Right kidney (tissue), 1 donor: ENCODE data around the gene JCAD.
"Not testable (repeated sequence)": the region's sequence is repeated elsewhere in the genome, so short reads cannot be mapped to it uniquely, and the experiment has no call there.

Experiments
- DNase-seq: peaks from one replicate; pipeline ENCODE4 v3.0.0-alpha.2; 2016

Gene JCAD

DNA sequence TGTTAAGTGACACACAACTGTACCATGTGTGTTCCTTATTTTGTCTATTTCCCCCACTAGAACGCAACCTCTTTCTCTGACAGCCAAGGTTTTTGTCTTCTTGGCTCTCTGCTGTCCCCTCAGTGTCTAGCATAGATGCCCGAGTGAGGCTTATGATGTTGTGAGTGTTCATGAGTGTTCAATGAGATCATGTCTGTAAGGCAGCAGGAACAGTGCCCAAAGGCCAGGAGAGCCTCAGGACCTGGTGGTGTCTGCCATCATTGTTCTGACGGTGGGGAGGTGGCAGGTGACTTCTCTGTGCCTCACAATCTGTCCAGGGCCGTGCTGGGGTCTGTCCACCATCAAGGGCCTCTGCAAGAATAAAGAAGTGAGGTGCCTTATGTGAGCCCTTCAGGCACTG is 66.5 kb downstream of the JCAD start:
- DNase-seq, result no peak

DNA sequence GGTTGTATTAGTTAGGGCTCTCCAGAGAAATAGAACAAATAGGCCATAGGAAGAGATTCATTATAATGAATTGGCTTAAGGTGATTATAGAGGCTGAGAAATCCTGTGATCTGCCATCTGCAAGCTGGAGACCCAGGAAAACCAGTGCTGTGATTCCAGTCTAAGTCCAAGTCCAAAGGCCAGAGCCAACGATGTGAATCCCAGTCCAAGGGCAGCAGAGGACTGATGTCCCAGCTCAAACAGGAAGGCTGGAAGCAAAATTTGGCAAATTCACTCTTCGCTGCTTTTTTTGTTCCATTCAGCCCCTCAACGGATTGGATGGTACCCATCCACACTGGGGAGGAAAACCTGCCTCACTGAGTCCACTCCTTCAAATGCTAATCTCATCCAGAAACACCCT is 68.0 kb downstream of the JCAD start:
- DNase-seq, result no peak

DNA sequence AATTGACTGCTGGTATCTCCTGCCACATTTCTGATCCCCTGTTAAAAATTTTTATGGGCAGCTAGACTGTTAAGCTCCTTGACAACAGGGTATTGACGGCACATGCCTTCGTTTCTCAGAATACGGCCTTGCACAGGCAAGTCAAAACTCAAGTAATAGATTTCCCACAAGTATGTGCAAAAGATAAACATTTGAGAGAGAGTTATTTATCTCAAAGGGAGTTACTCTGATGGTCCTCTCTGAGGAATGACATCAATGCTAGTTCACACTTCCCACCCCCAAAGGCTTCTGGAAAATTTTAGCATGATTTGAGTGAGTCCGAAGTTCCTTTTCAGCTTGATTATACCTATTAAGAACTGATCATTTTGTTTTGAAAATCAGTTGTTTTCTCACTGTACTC is 71.9 kb downstream of the JCAD start:
- DNase-seq, result no peak

DNA sequence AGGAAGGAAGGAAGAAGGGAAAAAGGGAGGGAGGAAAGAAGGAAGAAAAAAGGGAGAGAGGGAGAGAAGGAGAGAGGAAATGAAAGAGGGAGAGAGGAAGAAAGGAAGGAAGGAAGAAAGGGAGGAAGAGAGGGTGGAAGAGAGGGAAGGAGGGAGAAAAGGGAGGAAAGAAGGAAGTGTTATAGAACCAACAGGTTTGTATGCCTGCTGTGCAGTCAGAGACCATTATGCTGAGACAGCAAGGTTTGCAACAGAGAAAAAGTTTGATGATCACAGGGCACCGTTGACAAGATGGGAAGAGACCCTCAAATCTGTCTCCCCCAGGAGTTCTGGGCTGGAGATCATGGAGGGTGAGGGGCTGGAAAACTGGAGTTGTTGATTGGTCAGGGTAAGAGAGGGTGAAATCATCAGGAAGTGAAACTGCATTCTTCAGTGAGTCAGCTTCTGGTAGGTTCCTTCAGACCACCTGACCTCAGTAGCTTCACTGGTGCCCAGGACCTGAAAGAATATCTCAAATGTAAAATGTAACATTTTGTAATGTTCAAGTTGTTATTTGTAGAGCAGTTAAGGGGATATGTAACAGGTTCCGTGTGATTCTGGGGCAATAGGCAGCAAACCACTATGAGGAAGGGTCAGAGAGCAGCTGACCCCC is 76.3 kb downstream of the JCAD start:
- DNase-seq, result no peak

DNA sequence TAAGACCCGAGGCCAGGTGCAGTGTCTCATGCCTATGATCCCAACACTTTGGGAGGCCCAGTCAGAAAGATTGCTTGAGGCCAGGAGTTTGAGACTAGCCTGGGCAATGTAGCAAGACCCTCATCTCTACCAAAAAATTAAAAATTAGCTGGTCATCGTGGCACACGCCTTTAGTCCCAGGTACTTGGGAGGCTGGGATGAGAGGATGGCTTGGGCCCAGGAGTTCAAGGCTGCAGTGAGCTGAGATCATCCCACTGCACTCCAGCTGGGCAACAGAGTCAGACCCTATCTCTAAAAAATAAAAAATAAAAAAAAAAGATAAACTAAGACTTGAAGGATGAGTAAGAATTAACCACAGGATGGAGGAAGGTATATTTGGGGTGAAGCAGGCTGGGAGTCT is 77.9 kb downstream of the JCAD start:
- no peak for DNase-seq

DNA sequence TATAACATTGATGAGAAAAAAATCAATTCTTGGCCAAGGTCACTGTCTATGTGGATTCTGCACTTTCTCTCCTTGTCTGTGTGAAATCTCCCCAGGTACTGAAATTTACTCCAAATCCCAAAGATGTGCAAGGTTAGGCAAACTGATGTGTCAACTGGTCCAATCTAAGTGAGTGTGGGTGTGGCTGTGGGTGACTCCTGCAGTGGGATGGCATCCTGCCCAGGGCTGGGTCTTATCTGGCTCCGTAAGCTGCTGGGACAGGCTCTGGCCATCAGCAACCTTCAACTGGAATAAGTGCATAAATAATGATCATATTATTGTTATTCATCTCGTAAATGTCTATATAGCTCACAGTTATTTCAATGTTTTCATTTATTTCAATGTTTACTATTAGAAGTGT is 79.3 kb downstream of the JCAD start:
- no peak for DNase-seq

- not testable (repeated sequence) for DNase-seq
Measured at GRCh38 chr10:29979421-29979779, 80.0 kb downstream of the JCAD start.

DNA sequence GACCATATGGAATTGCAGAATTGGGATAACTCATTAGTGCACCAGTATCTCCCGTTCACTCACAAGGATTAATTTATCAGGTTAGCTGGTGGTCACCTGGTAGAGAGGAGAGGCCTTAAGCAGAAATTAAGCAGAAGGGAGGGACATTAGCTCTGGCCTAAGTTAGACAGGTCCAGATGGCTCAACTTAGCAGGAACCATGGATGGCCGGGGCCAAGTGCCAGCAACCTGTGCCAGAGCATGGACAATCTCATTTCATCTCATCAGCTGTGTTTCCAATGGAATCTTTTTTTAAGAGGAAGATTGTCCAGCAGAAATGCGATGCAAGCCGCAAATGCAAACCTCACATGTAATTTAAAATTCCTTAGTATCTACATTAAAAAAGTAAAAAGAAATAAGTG is 82.2 kb downstream of the JCAD start:
- DNase-seq, result no peak

DNA sequence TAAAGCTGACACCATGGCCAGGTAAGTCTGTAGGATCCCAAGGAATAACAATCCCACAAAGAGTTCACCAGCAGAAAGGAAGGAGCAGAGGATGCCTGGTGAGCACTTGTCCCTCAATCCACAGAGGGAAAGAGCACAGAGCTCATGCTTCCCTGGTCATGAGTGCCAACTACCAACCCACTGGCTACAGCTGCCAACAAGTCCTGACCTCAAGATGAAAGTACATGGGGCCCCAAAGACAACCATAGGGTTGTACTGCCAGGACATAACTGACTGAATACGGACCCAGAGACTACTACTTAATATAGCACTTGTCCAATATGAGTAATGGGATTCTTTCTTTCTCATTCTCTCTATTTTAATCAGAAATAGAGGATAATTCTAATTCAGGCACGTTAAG is 83.3 kb downstream of the JCAD start:
- no peak for DNase-seq

DNA sequence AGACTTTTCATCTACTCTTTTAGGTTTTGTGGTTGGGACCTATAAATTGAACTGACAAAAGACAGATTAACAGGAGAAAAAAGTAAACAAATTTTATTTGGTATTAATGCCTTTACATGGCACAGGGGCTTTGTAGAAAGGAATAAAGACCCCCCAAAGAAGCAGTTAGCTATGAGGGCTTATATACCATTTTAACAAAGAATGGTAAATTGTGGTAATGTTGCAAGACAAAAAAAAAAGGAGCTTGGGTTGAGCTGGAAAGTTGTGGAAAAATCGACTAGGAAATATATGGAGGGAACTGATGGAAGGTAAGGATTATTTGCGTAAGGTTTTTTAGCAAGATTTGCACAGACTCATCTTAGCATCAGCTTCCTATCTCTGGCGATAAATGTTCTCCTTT is 84.6 kb downstream of the JCAD start:
- DNase-seq, result no peak

GRCh38 chr10:29973921-29974320 is 85.5 kb downstream of the JCAD start:
- DNase-seq, result no peak

- no peak for DNase-seq
Measured at GRCh38 chr10:29970576-29970975, 88.8 kb downstream of the JCAD start.

DNA sequence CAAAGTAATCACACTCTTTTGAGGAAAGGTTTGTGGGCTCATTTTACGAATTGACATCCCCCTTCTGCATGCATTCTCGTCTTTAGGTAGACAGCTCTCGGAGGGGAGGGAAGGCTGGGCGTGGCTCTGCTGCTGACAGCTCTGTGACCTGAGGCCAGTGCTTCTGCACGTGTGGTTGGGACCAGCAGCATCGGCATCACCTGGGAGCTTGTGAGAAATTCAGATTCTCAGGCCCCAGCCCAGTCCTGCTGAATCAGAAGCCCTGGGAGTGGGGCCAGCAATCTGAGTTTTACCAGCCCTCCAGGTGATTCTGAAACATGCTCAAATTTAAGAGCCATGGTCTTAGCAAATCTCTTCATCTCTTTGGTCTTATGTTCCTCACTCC is 89.4 kb downstream of the JCAD start:
- no peak for DNase-seq

GRCh38 chr10:29969255-29970011 is 90.0 kb downstream of the JCAD start:
- no peak for DNase-seq

DNA sequence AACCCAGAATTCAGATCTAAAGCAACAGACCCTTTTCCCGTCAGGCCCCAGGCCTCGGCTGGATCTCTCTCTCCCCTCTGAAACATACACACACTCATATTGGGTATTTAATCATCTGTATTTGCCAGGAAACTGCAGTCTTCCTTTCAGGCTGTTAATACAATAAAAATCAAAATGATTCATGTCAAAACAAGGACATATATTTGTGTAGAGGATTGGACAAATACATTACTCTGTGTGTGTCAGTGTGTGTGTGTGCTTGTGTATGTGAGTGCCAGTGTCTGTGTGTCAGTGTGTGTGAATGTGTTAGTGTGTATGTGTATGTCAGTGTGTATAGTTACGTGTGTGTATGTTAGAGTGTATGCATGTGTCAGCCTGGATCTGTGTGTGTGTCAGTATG is 90.8 kb downstream of the JCAD start:
- DNase-seq, result no peak

DNA sequence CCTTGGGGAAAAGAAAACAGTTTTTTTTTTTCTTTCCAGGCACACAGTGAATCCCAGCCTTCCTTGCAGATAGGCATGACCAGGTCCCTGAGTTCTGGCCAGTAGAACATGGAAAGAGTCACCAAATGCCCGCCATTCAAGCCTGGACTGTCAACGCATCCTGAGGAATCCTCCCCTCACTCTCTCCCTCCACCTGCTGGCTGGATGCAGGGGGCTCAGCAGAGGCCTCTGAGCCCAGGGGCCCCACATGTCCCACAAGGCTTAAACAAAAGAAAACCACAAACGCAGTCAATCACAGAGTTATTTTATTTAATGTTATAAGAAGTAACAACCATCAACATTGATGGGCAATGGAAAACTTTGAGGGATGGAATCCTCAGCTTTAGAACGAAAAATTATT is 93.1 kb downstream of the JCAD start:
- DNase-seq, result no peak
